Astrocyte (in vitro differentiated cells and primary cell): ENCODE measurements around the gene HOXA10. TPM values are rescaled to one million over a fixed set of nuclear protein-coding genes. Genes with fewer than 3 reads are reported as not detected.

Source experiments
- DNase-seq: peaks from one replicate; pipeline ENCODE4 v3.0.0-alpha.2; 2010; ENCODE audit warnings: low read depth
- FAIRE-seq: peaks from 2 replicates; lab custom pipeline; 2011; peaks lifted over from hg19 to GRCh38; lab: Jason Lieb, UNC
- H2AFZ ChIP-seq: 2 replicates; pipeline ENCODE4 v1.6.0; 2012; ENCODE audit warnings: low read depth, low read length, inconsistent platforms
- H3K27ac ChIP-seq: 2 replicates; pipeline ENCODE4 v1.5.1; 2011; ENCODE audit warnings: low read depth, low read length, inconsistent platforms
- H3K27me3 ChIP-seq: 2 replicates; pipeline ENCODE4 v1.6.0; 2011; ENCODE audit warnings: low read length, inconsistent platforms; ENCODE audit not compliant: insufficient read depth
- H3K36me3 ChIP-seq: 2 replicates; pipeline ENCODE4 v1.5.1; 2011; ENCODE audit warnings: low read length, inconsistent platforms; ENCODE audit not compliant: insufficient read depth
- H3K4me1 ChIP-seq: 2 replicates; pipeline ENCODE4 v1.5.1; 2011; ENCODE audit warnings: low read length, inconsistent platforms; ENCODE audit not compliant: insufficient read depth
- H3K4me2 ChIP-seq: 2 replicates; pipeline ENCODE4 v1.6.0; 2012; ENCODE audit warnings: low read length, inconsistent platforms
- H3K4me3 ChIP-seq: 2 replicates; pipeline ENCODE4 v1.5.1; 2011; ENCODE audit warnings: low read depth, mild to moderate bottlenecking, low read length, inconsistent platforms; ENCODE audit not compliant: insufficient read depth
- H3K79me2 ChIP-seq: 2 replicates; pipeline ENCODE4 v1.6.0; 2012; ENCODE audit warnings: mild to moderate bottlenecking, low read length, inconsistent platforms; ENCODE audit not compliant: insufficient read depth
- H3K9ac ChIP-seq: 2 replicates; pipeline ENCODE4 v1.6.0; 2012; ENCODE audit warnings: mild to moderate bottlenecking, low read length, inconsistent platforms
- H3K9me3 ChIP-seq: 2 replicates; pipeline ENCODE4 v1.5.1; 2012; ENCODE audit warnings: low read depth, mild to moderate bottlenecking, low read length, inconsistent platforms; ENCODE audit not compliant: insufficient read depth
- H4K20me1 ChIP-seq: 2 replicates; pipeline ENCODE4 v1.6.0; 2012; ENCODE audit warnings: low read length, inconsistent platforms; ENCODE audit not compliant: insufficient read depth
- H3K27ac Mint-ChIP-seq: one replicate; pipeline ENCODE4 v1.8.0; 2021; ENCODE audit warnings: mild to moderate bottlenecking, mixed read lengths; ENCODE audit not compliant: unreplicated experiment
- H3K27me3 Mint-ChIP-seq: one replicate; pipeline ENCODE4 v1.8.0; 2021; ENCODE audit warnings: low read depth, mixed read lengths; ENCODE audit not compliant: unreplicated experiment
- H3K36me3 Mint-ChIP-seq: one replicate; pipeline ENCODE4 v1.8.0; 2021; ENCODE audit warnings: low read depth, mixed read lengths; ENCODE audit not compliant: unreplicated experiment
- H3K4me1 Mint-ChIP-seq: one replicate; pipeline ENCODE4 v1.8.0; 2021; ENCODE audit warnings: low read depth, mixed read lengths; ENCODE audit not compliant: unreplicated experiment
- H3K4me3 Mint-ChIP-seq: one replicate; pipeline ENCODE4 v1.8.0; 2021; ENCODE audit warnings: mild to moderate bottlenecking, moderate library complexity, mixed read lengths; ENCODE audit not compliant: unreplicated experiment
- H3K9me3 Mint-ChIP-seq: one replicate; pipeline ENCODE4 v1.8.0; 2021; ENCODE audit warnings: mild to moderate bottlenecking, mixed read lengths; ENCODE audit not compliant: unreplicated experiment
- CTCF ChIP-seq: IDR thresholded peaks from 2 replicates; pipeline ENCODE4 v1.5.1; 2011; ENCODE audit warnings: low read depth, mild to moderate bottlenecking, inconsistent platforms, low read length, moderate library complexity; ENCODE audit not compliant: insufficient read depth
- EZH2 ChIP-seq: IDR thresholded peaks from 2 replicates; pipeline ENCODE4 v1.6.1; 2012; ENCODE audit warnings: mild to moderate bottlenecking, low read length, inconsistent platforms; ENCODE audit not compliant: insufficient read depth
- total RNA-seq: library from RNA; stranded (reverse); gene quantifications from 2 replicates; pipeline ENCODE4 v1.2.1, GENCODE V29; 2021

Gene HOXA10
- total RNA-seq, 1 donor from 2014 or later: not detected

GRCh38 chr7:27123007-27123476 lies 51.1 kb downstream of the HOXA10 start:
- H3K4me2 ChIP-seq: peak overlapping the region; percentile 83

GRCh38 chr7:27122077-27122910 lies 51.8 kb downstream of the HOXA10 start:
- Histone ChIP-seq H4K20me1 (no peaks in the 10 kb centered on the region), H3K9me3 (no peaks in the 10 kb centered on the region), H3K4me2 (peak overlapping the region; percentile 83), H3K36me3 (no peaks in the 10 kb centered on the region), H3K27ac (peak overlapping the region; percentile 84), H3K27me3 (peaks cover 66% of the 10 kb centered on the region), H3K4me1 (peaks cover 11% of the 10 kb centered on the region), H3K79me2 (peaks cover 37% of the 10 kb centered on the region), H2AFZ (no peak overlapping the region), H3K4me3 (peak overlapping the region; percentile 60), H3K9ac (peak overlapping the region; percentile 83)
- Mint-ChIP-seq H3K9me3 (peaks cover 50% of the 10 kb centered on the region), H3K27ac (no peak overlapping the region), H3K4me1 (peaks cover 2% of the 10 kb centered on the region), H3K27me3 (peaks cover 99% of the 10 kb centered on the region), H3K4me3 (no peak overlapping the region), H3K36me3 (peaks cover 2% of the 10 kb centered on the region)
- no peak for TF ChIP-seq EZH2
- TF ChIP-seq CTCF: no peak
- FAIRE-seq (no peak), DNase-seq (peak; percentile 18)

More at GRCh38 chr7:27123007-27123476, 51.1 kb downstream of the HOXA10 start:
- H3K4me3 Mint-ChIP-seq: no peak overlapping the region
- H2AFZ ChIP-seq: no peak overlapping the region
- H3K36me3 ChIP-seq: no peaks in the 10 kb centered on the region
- no peaks in the 10 kb centered on the region for H4K20me1 ChIP-seq
- H3K27ac ChIP-seq: peak overlapping the region; percentile 84
- H3K4me3 ChIP-seq: peak overlapping the region; percentile 60
- H3K9me3 Mint-ChIP-seq: peaks cover 49% of the 10 kb centered on the region
- peak overlapping the region; percentile 83 for H3K9ac ChIP-seq
- DNase-seq (peak; percentile 64), FAIRE-seq (no peak)
- H3K9me3 ChIP-seq: no peaks in the 10 kb centered on the region
- H3K36me3 Mint-ChIP-seq: peaks cover 2% of the 10 kb centered on the region
- peaks cover 99% of the 10 kb centered on the region for H3K27me3 Mint-ChIP-seq
- peaks cover 2% of the 10 kb centered on the region for H3K4me1 Mint-ChIP-seq
- TF ChIP-seq EZH2 (no peak), CTCF (no peak)
- H3K27me3 ChIP-seq: peaks cover 69% of the 10 kb centered on the region
- H3K4me1 ChIP-seq: peaks cover 11% of the 10 kb centered on the region
- no peak overlapping the region for H3K27ac Mint-ChIP-seq
- peaks cover 29% of the 10 kb centered on the region for H3K79me2 ChIP-seq
